AG10803 (cell line): ENCODE measurements around the gene DDX56.
A peak's percentile ranks its signal among the peaks of the same experiment; 100 is the strongest.

Experiments
- DNase-seq: peaks from one replicate; pipeline ENCODE4 v3.0.0; 2010; ENCODE audit warnings: low read depth
- H3K4me3 ChIP-seq: 2 replicates; pipeline ENCODE4 v1.5.1; 2011; ENCODE audit warnings: mild to moderate bottlenecking, low read length, control low read depth
- TF ChIP-seq, protein P1 (sequence below): conservative IDR thresholded peaks from 2 replicates; pipeline ENCODE4 v1.5.1; 2011; ENCODE audit warnings: mild to moderate bottlenecking, low read length, control low read depth, inconsistent platforms

The DDX56 gene

DNA sequence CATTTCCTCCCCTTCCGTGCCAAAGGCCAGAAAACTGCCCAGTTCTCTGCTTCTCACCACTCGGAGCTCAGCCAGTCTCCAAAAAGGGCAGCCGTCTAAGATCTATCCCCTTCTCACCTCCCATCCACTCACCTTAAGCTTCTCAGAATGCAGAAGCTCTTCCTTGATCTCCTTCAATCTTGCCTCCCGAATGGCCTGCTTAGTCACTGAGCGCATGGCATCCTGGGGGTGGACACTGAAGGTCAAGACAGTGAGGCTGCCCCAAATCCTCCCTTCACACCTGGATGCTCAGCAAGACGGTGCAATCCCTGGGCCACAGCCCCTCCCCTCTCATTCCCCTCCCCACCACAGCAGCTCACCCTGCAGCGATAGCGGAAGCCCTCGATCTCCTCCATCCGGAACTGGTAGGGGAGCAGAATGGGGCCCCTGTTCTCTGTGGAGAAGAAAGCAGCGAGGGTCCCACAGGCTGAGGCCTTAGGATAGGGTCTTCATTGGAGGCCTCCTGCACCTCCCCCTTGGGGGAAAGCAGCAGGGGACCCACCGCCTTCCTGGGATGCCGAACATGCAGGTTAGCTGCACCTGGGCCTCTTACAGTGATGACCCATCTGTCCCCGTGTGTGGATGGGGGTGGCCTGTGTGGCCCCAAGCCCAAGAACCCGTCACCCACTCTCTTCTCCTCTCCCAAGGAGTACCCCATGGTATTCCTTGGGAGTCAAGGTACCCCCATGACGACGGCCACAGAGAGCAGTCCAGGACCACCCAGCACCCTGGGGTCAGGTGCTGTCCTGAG lies 4.7 kb downstream of the DDX56 start:
- no peak overlapping the region for H3K4me3 ChIP-seq
- no peak for DNase-seq
- TF ChIP-seq, protein P1, sequence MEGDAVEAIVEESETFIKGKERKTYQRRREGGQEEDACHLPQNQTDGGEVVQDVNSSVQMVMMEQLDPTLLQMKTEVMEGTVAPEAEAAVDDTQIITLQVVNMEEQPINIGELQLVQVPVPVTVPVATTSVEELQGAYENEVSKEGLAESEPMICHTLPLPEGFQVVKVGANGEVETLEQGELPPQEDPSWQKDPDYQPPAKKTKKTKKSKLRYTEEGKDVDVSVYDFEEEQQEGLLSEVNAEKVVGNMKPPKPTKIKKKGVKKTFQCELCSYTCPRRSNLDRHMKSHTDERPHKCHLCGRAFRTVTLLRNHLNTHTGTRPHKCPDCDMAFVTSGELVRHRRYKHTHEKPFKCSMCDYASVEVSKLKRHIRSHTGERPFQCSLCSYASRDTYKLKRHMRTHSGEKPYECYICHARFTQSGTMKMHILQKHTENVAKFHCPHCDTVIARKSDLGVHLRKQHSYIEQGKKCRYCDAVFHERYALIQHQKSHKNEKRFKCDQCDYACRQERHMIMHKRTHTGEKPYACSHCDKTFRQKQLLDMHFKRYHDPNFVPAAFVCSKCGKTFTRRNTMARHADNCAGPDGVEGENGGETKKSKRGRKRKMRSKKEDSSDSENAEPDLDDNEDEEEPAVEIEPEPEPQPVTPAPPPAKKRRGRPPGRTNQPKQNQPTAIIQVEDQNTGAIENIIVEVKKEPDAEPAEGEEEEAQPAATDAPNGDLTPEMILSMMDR = no peak

DNA sequence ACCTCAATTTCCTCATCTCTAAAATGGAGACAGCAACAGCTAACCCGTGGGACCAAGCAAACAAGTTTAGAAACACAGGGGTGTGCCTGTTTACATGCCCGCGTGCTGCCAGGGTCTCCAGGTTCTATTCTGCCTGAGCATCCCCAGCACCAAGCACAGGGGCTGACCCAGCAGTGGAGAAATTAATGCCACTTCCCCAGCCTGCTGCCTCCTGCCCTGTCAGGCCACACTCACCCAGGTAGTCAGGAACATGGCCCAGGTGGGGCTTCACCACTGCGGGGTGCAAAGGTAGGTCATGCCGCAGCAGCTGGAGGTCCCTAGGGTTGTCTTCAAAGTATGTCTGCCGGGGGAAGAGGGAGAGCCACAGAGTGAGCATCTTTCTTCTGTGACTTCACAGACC lies 5.8 kb downstream of the DDX56 start:
- TF ChIP-seq, protein P1 = no peak
- no peak overlapping the region for H3K4me3 ChIP-seq
- no peak for DNase-seq

DNA sequence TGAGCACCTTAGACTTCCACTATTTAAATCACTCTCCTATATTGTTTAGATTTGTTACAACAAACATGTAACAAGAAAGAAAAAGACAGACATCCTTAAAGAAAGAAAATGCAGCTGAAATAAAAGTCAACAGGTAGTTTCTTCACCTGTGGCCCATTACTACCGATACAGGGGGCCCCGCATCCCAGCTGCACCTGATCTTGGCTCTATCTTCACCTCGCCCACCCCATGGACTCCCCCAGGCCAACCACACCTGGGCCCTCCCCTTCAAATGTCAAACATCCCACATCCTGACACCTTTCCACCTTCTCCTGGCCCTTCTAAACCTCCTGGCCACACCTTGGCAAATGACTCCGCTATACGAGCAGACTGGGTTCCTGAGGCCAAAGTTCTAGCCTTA lies 7.0 kb downstream of the DDX56 start:
- TF ChIP-seq, protein P1 = no peak
- no peak for DNase-seq
- H3K4me3 ChIP-seq = no peak overlapping the region

DNA sequence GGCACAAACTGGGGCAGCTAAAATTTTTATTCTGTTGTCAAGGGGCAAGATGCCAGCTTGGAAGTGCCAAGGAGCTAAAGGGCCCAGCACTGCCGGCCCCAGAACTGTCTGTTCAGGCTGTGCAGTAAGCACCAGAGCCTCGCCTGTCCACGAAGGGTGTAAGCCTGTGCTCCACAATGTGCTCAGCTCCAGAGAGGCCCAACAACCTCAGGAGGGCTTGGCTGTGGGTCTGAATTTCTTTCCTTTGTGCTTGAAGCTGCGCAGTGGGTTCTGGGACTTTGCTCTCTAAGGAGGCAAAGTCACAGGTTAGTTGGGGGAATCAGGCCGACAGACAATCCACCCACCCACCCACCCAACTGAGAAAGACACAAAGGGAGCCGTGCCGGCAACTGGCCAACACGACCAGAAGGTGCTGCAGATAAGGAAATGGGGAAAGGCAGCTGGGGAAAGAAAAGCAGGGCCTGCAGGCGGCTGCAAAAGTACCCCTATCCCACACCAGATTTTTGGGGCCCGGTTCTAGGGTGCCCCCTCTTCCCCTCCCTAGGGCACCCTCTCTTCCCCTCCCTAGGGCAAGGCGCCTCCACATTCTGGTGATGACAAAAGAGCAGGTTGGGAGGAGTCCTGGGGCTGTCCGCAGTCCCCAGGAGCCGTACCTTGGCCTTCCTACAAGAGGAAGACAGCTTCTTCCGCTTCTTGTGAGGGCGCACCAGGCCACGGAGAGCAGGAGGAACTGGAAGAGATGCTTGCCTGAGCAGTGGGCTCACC lies 7.7 kb downstream of the DDX56 start:
- no peak for DNase-seq
- TF ChIP-seq, protein P1 = no peak
- H3K4me3 ChIP-seq = no peak overlapping the region

DNA sequence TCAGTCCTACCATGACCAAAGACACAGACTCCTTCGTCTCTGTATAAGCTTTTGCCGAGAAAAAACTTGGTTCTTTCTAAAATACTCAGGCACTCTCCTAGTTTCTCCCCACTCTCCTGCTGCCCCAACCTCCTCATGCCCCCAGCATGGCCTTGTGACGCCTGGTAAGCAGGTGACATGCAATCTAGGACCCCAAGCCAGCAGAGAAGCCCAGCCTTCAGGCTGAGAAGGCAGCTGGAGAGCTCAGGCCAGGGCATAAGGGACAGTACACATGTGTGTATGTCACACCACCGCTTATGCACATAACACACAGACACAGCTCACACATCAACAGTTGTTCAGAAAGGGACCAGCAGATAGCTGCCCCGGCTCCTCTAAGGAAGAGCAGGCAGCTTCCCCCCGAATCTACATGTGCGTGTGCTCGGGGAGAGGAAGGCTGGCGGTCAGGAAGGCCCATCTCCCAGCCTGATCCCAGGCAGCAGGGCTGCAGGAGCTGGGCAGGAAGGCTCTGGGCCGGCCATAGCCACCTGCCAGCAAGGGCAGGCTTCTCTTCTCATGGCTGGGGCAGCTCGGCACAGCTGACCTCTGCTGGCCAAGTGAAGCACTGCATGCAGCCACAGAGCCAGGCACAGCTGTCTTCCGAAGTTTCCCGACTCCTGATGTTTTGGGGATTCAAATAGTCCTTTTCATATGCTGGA lies 8.5 kb downstream of the DDX56 start:
- TF ChIP-seq, protein P1 = peak; percentile 92
- no peak overlapping the region for H3K4me3 ChIP-seq
- peak; percentile 51 for DNase-seq

DNA sequence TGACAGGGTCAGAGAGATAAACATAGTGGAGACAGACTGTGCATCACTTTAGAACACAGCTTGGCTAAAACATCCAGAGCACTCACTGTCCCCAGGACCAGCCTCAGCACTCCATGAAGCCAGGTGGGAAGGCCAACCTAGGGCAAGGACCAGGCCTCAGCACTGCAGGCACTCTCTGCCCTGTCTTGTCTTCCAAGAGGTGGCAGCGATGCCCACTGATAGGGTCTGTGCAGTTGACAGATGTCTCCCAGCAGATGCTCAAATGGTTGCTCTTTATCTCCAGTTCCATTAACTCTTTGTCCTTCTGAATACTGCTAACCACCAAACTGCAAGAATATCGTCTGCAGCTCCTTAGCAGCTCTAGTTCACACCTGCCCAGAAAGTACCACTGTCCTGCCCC lies 9.1 kb downstream of the DDX56 start:
- TF ChIP-seq, protein P1 = no peak
- H3K4me3 ChIP-seq = no peak overlapping the region
- DNase-seq = no peak
